HG03097 (cell line): ENCODE results near the gene PCBD2.
"Not testable (repeated sequence)": the region's sequence is repeated elsewhere in the genome, so short reads cannot be mapped to it uniquely, and the experiment has no call there.

Source experiments
- ATAC-seq: cut with Tn5 transposase; IDR thresholded peaks from one replicate; pipeline ENCODE4 v1.9.1; 2021; ENCODE audit not compliant: unreplicated experiment, low FRiP score

Gene PCBD2

GRCh38 chr5:134997015-134997414 lies 92.1 kb downstream of the PCBD2 start:
- no peak for ATAC-seq

DNA sequence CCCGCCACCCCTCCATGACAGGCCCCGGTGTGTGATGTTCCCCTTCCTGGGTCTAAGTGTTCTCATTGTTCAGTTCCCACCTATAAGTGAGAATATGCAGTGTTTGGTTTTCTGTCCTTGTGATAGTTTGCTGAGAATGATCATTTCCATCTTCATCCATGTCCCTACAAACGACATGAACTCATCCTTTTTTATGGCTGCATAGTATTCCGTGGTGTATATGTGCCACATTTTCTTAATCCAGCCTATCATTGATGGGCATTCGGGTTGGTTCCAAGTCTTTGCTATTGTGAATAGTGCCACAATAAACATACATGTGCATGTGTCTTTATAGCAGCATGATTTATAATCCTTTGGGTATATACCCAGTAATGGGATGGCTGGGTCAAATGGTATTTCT lies 93.1 kb downstream of the PCBD2 start:
- ATAC-seq = not testable (repeated sequence)

DNA sequence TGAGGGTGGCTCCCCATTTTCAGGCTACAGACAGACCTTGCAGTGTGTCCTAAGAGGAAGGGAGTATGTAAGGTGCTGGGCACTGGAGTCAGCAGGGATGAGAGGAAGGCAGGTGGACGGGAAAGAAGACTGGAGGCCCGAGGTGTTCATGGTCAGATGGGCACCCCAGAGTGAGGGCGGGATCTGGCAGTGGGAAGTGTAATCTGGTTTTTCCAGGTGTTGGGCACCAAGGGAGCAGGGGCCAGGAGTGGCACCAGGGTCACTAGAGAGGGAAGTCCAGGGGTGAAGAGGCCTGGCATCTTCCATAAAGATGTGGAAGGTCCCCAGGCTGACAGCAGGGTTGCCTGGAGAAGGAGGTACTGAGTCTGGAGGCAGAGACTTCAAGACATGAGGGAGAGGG lies 99.4 kb downstream of the PCBD2 start:
- ATAC-seq = no peak

- ATAC-seq = no peak
These were observed 100.1 kb downstream of the PCBD2 start for GRCh38 chr5:135005076-135005475.

DNA sequence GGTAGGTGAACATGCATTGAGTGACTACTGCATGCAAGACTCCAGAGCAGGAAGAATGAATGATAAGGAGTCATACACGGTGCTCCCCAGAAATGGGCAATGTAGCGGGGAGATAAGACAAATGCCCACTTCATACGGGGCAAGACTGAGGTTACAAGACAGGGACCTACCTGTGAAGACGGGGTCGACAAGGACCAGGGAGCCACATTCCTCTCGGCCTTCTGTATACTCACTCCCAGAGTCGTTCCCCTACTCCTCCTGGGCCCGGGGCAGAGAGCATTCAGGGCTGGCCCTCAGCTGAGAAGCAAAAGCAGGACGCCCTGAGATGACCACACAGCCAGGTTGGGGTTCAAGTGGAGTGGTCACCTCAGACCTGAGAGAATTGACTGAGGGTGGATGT lies 102.4 kb downstream of the PCBD2 start:
- ATAC-seq = no peak

DNA sequence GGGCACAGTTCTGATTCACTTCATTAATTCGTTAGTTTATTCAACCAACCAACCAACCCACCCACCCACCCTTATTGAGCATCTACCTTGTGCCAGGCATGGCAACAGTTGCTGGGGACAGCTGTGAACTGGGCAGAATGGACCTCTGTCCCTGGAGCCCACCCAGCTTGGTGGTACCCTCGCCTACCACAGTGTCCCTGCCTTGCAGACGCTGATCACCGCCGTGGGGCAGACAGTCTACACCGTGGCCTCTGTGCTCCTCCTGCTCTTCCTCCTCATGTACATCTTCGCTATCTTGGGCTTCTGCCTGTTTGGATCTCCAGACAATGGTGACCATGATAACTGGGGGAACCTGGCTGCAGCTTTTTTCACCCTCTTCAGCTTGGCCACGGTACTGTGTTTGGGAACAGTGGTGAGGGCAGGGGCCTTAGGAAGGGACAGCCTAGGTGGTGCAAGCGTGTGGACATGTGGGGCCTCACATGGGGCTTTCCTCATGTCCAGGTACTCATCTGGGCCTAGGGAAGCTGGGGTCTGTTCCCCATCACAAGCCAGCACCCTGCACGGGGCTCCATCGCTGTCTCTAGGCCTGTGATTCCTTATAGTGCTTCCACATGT lies 102.9 kb downstream of the PCBD2 start:
- ATAC-seq = no peak

DNA sequence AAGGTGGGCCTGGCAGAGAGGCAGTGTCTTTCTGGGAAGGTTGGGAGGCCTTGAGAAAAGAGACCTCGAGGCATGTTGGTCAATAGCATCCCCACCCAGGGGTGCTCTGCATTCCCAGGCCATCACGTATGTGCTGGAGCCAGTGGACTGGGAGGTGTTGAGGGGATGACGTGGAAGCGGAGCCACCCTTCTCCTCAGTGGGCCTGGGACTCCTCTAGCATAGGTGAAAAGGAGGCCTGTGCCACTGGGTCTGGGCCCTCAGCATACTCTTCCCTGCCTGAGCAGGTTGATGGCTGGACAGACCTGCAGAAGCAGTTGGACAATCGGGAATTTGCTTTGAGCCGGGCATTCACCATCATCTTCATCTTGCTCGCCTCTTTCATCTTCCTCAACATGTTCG lies 103.6 kb downstream of the PCBD2 start:
- no peak for ATAC-seq

DNA sequence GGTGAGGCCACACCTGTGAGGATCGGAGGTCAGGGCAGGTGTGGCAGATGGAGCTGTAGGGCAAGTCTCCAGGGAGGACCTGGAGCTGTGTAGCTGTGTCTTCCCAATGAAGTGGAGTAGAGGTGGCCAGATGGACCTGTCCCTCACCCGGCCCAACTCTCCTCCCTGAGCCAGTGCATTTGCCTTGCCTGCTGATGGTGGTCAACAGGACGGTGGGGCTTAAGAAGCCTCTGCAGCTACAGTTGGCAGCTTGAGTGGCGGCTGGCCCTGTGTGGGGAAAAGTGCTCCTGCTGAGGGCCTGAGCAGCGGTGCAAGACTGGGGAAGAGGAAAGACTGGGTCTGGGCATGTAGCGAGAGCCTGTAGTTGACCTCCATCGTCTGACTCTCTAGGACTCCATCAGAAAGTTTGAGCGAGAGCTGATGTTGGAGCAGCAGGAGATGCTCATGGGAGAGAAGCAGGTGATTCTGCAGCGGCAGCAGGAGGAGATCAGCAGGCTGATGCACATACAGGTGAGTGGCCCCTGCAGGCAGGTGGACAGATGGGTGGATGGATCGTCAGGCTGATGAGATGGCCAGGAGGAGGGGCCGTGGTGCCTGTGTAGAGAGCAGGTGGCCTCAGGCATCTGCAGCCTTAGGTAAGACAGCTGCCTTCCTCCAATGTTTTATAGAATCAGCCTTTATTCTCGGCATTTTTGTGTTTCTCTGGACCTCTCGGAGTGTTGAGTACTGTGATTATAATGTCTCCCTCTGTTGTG lies 104.2 kb downstream of the PCBD2 start:
- no peak for ATAC-seq

GRCh38 chr5:135009736-135010501 lies 105.0 kb downstream of the PCBD2 start:
- no peak for ATAC-seq

- no peak for ATAC-seq
These were observed 105.8 kb downstream of the PCBD2 start for GRCh38 chr5:135010502-135011354.

DNA sequence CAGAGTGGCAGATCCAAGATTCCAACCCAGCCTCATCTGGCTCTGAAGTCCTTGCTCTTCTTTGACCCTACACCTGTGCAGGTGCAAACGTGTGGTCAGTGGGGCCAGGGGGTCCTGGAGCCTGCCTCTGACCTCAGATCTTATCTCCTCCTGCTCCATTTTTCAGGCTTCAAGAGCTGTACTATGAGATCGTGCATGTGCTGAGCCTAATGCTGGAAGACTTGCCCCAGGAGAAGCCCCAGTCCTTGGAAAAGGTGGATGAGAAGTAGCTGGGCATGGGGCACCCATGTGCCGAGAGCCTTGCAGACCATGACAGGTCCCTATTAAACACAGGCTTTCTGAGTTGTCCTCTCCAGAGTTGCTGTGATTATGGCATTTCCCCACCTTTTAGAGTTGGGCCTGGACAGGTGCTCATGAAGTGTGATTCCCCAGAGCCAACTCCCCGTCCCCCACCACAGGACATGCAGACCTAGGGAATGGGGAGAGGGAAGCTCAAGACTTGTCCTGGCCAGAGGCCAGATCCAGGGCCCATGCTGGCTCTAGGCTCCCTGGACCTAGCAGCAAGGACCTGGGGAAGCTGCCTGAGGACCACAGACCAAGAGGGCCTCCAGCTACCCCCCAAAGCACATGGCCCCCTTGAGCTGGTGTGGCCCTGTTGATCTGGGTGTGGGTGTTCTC lies 106.6 kb downstream of the PCBD2 start:
- no peak for ATAC-seq

- ATAC-seq = no peak
These were observed 107.2 kb downstream of the PCBD2 start for GRCh38 chr5:135012033-135012588.
